IMR-90 (cell line): ENCODE measurements around the gene KDELR1. TPM values are rescaled to one million over a fixed set of nuclear protein-coding genes. Genes with fewer than 3 reads are reported as not detected.

Source experiments
- ATAC-seq: fragments of 200-7000 bp; cut with Tn5 transposase; 2 replicates; pipeline ENCODE4 v1.9.1; 2020; ENCODE audit warnings: low read depth, mild to moderate bottlenecking, moderate library complexity
- BruUV-seq: library from RNA; stranded (reverse); fragments of 400-500 nt; replicated peaks from 2 replicates; lab custom pipeline; 2021; lab: Mats Ljungman, UMichigan
- CTCF ChIA-PET: fragments of 300-600 bp; formaldehyde crosslinking; extraction: SDS; loops from one replicate; lab custom pipeline; 2021; ENCODE audit warnings: antibody characterized with exemption; lab: Yijun Ruan, JAX
- POLR2A ChIA-PET: fragments of 300-600 bp; sonication (Branson Sonifier 250); formaldehyde crosslinking; loops from one replicate; lab custom pipeline; 2022; ENCODE audit warnings: antibody characterized with exemption; ENCODE audit not compliant: unreplicated experiment; lab: Charles Lee
- DNase-seq: peaks from one replicate; pipeline ENCODE4 v3.0.0; 2013
- H2AFZ ChIP-seq: replicated peaks from 2 replicates; pipeline ENCODE3; 2013; ENCODE audit warnings: low read length, mild to moderate bottlenecking; ENCODE audit not compliant: poor library complexity
- H2AK5ac ChIP-seq: 2 replicates; pipeline ENCODE4 v1.6.1; 2013; ENCODE audit warnings: low read depth, low read length, inconsistent platforms
- H2AK9ac ChIP-seq: replicated peaks from 2 replicates; pipeline ENCODE3; 2013; ENCODE audit warnings: mild to moderate bottlenecking, low read depth, low read length, moderate library complexity; ENCODE audit not compliant: poor library complexity
- H2BK120ac ChIP-seq: 2 replicates; pipeline ENCODE4 v1.6.1; 2013; ENCODE audit warnings: low read depth, low read length, inconsistent platforms
- H2BK15ac ChIP-seq: 3 replicates; pipeline ENCODE4 v1.6.1; 2013; ENCODE audit warnings: low read depth, low read length, inconsistent platforms
- H2BK20ac ChIP-seq: 2 replicates; pipeline ENCODE4 v1.6.1; 2013; ENCODE audit warnings: low read depth, mild to moderate bottlenecking, inconsistent platforms, low read length, moderate library complexity
- H2BK5ac ChIP-seq: 2 replicates; pipeline ENCODE4 v1.6.1; 2013; ENCODE audit warnings: mild to moderate bottlenecking, low read depth, low read length, inconsistent platforms; ENCODE audit not compliant: poor library complexity, severe bottlenecking
- H3K14ac ChIP-seq: replicated peaks from 2 replicates; pipeline ENCODE4 v1.6.1; 2013; ENCODE audit warnings: low read depth, low read length, inconsistent platforms
- H3K18ac ChIP-seq: 2 replicates; pipeline ENCODE4 v1.6.1; 2013; ENCODE audit warnings: low read depth, low read length, control low read depth
- H3K23ac ChIP-seq: 2 replicates; pipeline ENCODE4 v1.6.1; 2013; ENCODE audit warnings: low read depth, low read length, inconsistent platforms
- H3K27ac ChIP-seq: 2 replicates; pipeline ENCODE4 v1.5.1; 2013; ENCODE audit warnings: mild to moderate bottlenecking, control low read depth, low read length; ENCODE audit not compliant: insufficient read depth
- H3K27me3 ChIP-seq: 2 replicates; pipeline ENCODE4 v1.6.1; 2013; ENCODE audit warnings: low read length; ENCODE audit not compliant: control insufficient read depth, insufficient read depth
- H3K36me3 ChIP-seq: 2 replicates; pipeline ENCODE4 v1.6.1; 2013; ENCODE audit warnings: low read length, mixed read lengths; ENCODE audit not compliant: control insufficient read depth, insufficient read depth
- H3K4ac ChIP-seq: 2 replicates; pipeline ENCODE4 v1.6.1; 2013; ENCODE audit warnings: low read depth, low read length, inconsistent platforms
- H3K4me1 ChIP-seq: 2 replicates; pipeline ENCODE4 v1.6.1; 2013; ENCODE audit warnings: low read length, mixed read lengths; ENCODE audit not compliant: control insufficient read depth, insufficient read depth
- H3K4me2 ChIP-seq: 2 replicates; pipeline ENCODE4 v1.6.1; 2013; ENCODE audit warnings: low read depth, mild to moderate bottlenecking, control low read depth, low read length, moderate library complexity
- H3K4me3 ChIP-seq: 2 replicates; pipeline ENCODE4 v1.5.1; 2013; ENCODE audit warnings: low read depth, mild to moderate bottlenecking, control low read depth, low read length, moderate library complexity; ENCODE audit not compliant: insufficient read depth
- H3K56ac ChIP-seq: 2 replicates; pipeline ENCODE4 v1.6.1; 2013; ENCODE audit warnings: low read length, inconsistent platforms; ENCODE audit not compliant: insufficient read depth; ENCODE audit errors: extremely low read depth
- H3K79me1 ChIP-seq, 2 experiments: 2 replicates each; pipeline ENCODE4 v1.6.1; 2013; ENCODE audit warnings: low read length in 2 of 2, inconsistent platforms in 1 of 2, low read depth in 1 of 2
- H3K9ac ChIP-seq: 2 replicates; pipeline ENCODE4 v1.6.1; 2013; ENCODE audit warnings: low read depth, low read length, control low read depth
- H3K9me1 ChIP-seq: 2 replicates; pipeline ENCODE4 v1.6.1; 2013; ENCODE audit warnings: low read length, inconsistent platforms; ENCODE audit not compliant: insufficient read depth
- H3K9me3 ChIP-seq: 2 replicates; pipeline ENCODE4 v1.6.1; 2013; ENCODE audit warnings: low read length; ENCODE audit not compliant: control insufficient read depth, insufficient read depth
- H4K20me1 ChIP-seq: 2 replicates; pipeline ENCODE4 v1.6.1; 2013; ENCODE audit warnings: low read length, inconsistent platforms; ENCODE audit not compliant: insufficient read depth
- H4K5ac ChIP-seq: 2 replicates; pipeline ENCODE4 v1.6.1; 2013; ENCODE audit warnings: mild to moderate bottlenecking, low read depth, low read length, control low read depth
- H4K8ac ChIP-seq, 2 experiments: 2 replicates each; pipeline ENCODE4 v1.6.1; 2013; ENCODE audit warnings: low read depth in 2 of 2, low read length in 2 of 2, control low read depth in 1 of 2, inconsistent platforms in 1 of 2
- H4K91ac ChIP-seq: 2 replicates; pipeline ENCODE4 v1.6.1; 2013; ENCODE audit warnings: low read depth, low read length, inconsistent platforms; ENCODE audit not compliant: insufficient read depth
- BHLHE40 ChIP-seq: fragments of 150-350 bp; IDR thresholded peaks from 2 replicates; pipeline ENCODE4 v1.6.1; 2016; ENCODE audit warnings: mild to moderate bottlenecking, low read depth, low read length
- CEBPB ChIP-seq: IDR thresholded peaks from 2 replicates; pipeline ENCODE4 v1.6.1; 2012; ENCODE audit warnings: low read depth, low read length, improper control_type of control experiment
- CTCF ChIP-seq: conservative IDR thresholded peaks from 2 replicates; pipeline ENCODE4 v1.5.1; 2012; ENCODE audit warnings: mild to moderate bottlenecking, low read depth, low read length, improper control_type of control experiment
- MAFK ChIP-seq: IDR thresholded peaks from 2 replicates; pipeline ENCODE4 v1.6.1; 2012; ENCODE audit warnings: low read depth, low read length, improper control_type of control experiment
- POLR2A ChIP-seq: IDR thresholded peaks from 2 replicates; pipeline ENCODE4 v1.6.1; 2012; ENCODE audit warnings: mild to moderate bottlenecking, low read depth, low read length
- SMC3 ChIP-seq: fragments of 150-350 bp; IDR thresholded peaks from 2 replicates; pipeline ENCODE4 v1.6.1; 2016; ENCODE audit warnings: low read depth, mild to moderate bottlenecking, antibody characterized with exemption, low read length, moderate library complexity
- WGBS, 2 experiments: methylation state at CpG; one replicate each; pipeline versions ENCODE4 v1.1.5 to v1.1.7; 2013; ENCODE audit warnings: missing lambda C conversion rate in 2 of 2; ENCODE audit not compliant: insufficient read length in 1 of 2; ENCODE audit errors: extremely low coverage in 2 of 2; 5-methylcytosine and 5-hydroxymethylcytosine counted together
- dilution Hi-C: fragments of 300-500 bp; cut with HindIII; formaldehyde crosslinking; loops from one replicate; pipeline ENCODE4 v1.14.3; 2018; ENCODE audit warnings: low sequenced_read_pairs; ENCODE audit not compliant: unreplicated experiment
- in situ Hi-C: fragments of 300-500 bp; cut with MboI; formaldehyde crosslinking; loops from 3 replicates; pipeline ENCODE4 v1.14.3; 2019; ENCODE audit warnings: low sequenced_read_pairs, inconsistent platforms, mixed read lengths
- intact Hi-C: fragments of 100-400 bp; cut with micrococcal nuclease; formaldehyde crosslinking; loops from 2 replicates; pipeline ENCODE4 v1.10.0; 2022
- polyA plus RNA-seq, 3 experiments: library from polyadenylated mRNA; depleted of rRNA; stranded (reverse); fragments of >200 nt; gene quantifications; 2 replicates each; pipeline ENCODE4 v1.2.3, GENCODE V29; 2012; ENCODE audit warnings: low replicate concordance in 1 of 3
- total RNA-seq: library from RNA; depleted of rRNA; stranded (reverse); fragments of >200 nt; gene quantifications from 2 replicates; pipeline ENCODE4 v1.2.3, GENCODE V29; 2012
- TF ChIP-seq, protein P1 (sequence below): fragments of 150-350 bp; IDR thresholded peaks from 2 replicates; pipeline ENCODE4 v1.6.1; 2017; ENCODE audit warnings: mild to moderate bottlenecking, antibody characterized with exemption, low read length, low read depth

Gene KDELR1
- total and polyA plus RNA-seq, 2 of the 4 experiments (the other 2 are of a cell fraction) = 58.8 to 180 TPM

DNA sequence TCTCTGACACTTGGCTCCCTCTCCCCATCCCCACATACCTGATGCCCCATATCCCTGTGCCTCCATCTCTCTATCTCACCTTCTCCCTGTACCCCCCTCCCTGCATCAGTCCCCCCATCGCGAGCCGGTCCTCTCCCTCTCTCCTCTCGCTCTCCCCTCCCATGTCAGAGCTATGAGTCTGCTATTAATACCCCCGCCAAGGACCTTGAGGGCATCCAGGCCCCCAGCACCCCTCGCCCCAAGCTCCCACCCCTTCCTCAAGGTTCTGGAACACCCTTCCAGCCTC lies 3.8 kb upstream of the KDELR1 start:
- H3K23ac ChIP-seq = no peak overlapping the region
- H3K9me3 ChIP-seq = no peaks in the 10 kb centered on the region
- no peak overlapping the region for H3K4me3 ChIP-seq
- peaks cover 3% of the 10 kb centered on the region for H4K20me1 ChIP-seq
- 0 out of 2 replicates have a peak overlapping the region, but pooled peaks have one; percentile 14 for H2AK5ac ChIP-seq
- H3K4me2 ChIP-seq = no peak overlapping the region
- H3K56ac ChIP-seq = no peak overlapping the region
- H3K4ac ChIP-seq = no peak overlapping the region
- H4K8ac ChIP-seq = no peak overlapping the region
- H4K5ac ChIP-seq = no peak overlapping the region
- no peak overlapping the region for H3K27ac ChIP-seq
- no peak overlapping the region for H2BK15ac ChIP-seq
- intact Hi-C loops (loop anchor here (10.0 kb wide), 1 partner anchor 70 kb away; the partner anchor contains the start of gene EMP3), in situ Hi-C loops (no loop called here), dilution Hi-C loops (no loop called here)
- CTCF ChIA-PET = no interaction called here
- DNase-seq = no peak
- H2BK5ac ChIP-seq = no peak overlapping the region
- H2BK120ac ChIP-seq = no peak overlapping the region
- H3K18ac ChIP-seq = no peak overlapping the region
- H2BK20ac ChIP-seq = no peak overlapping the region
- H3K9ac ChIP-seq = no peak overlapping the region
- H3K14ac ChIP-seq = no peak overlapping the region
- H3K4me1 ChIP-seq = peaks cover 4% of the 10 kb centered on the region; the same call in 1 of the 2 replicates
- TF ChIP-seq CTCF = no peak
- TF ChIP-seq POLR2A = no peak
- TF ChIP-seq SMC3 = no peak
- TF ChIP-seq, protein P1, sequence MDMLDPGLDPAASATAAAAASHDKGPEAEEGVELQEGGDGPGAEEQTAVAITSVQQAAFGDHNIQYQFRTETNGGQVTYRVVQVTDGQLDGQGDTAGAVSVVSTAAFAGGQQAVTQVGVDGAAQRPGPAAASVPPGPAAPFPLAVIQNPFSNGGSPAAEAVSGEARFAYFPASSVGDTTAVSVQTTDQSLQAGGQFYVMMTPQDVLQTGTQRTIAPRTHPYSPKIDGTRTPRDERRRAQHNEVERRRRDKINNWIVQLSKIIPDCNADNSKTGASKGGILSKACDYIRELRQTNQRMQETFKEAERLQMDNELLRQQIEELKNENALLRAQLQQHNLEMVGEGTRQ = no peak
- no peak for TF ChIP-seq CEBPB
- TF ChIP-seq MAFK = no peak
- TF ChIP-seq BHLHE40 = no peak
- WGBS, 2 experiments = no CpG with 5 or more reads among the region's 6 CpGs
- POLR2A ChIA-PET = no interaction called here
- no peak for ATAC-seq
- no peak overlapping the region for H4K91ac ChIP-seq
- H3K36me3 ChIP-seq = no peaks in the 10 kb centered on the region
- peaks cover 0 to 11% of the 10 kb centered on the region in 2 experiments; a peak in 3 of 4 replicates for H3K79me1 ChIP-seq
- H3K9me1 ChIP-seq = peaks cover 3% of the 10 kb centered on the region; the same call in 1 of the 2 replicates
- no peak overlapping the region for H2AK9ac ChIP-seq
- H2AFZ ChIP-seq = no peak overlapping the region
- peaks cover 54% of the 10 kb centered on the region for H3K27me3 ChIP-seq
- BruUV-seq = no TSS peak
